Measurements from ENCODE around the gene UNC13D. TPM values are rescaled to one million over a fixed set of nuclear protein-coding genes. Genes with fewer than 3 reads are reported as not detected.

Gene UNC13D
- total and polyA plus RNA-seq, 2 of the 4 experiments (the other 2 are of a cell fraction) = under 0.01 to 0.31 TPM

- peak overlapping the region; percentile 90 for H2AK9ac ChIP-seq (replicated peaks; ENCODE audit: low read depth, low read length, poor library complexity)
- peak overlapping the region; percentile 62 for H3K4ac ChIP-seq (ENCODE audit: low read depth, low read length)
- H3K79me1 ChIP-seq (ENCODE audit: low read depth in 1 of 2, low read length in 2 of 2) = peaks cover 6 to 28% of the 10 kb centered on the region in 2 experiments; a peak in 3 of 4 replicates
- H3K18ac ChIP-seq (ENCODE audit: low read depth, low read length) = no peak overlapping the region
- TF ChIP-seq CTCF (conservative IDR thresholded peaks at IDR 0.05; ENCODE audit: low read depth, low read length) = peak; percentile 57; the same call in 1 of the 2 replicates
- TF ChIP-seq SMC3 (IDR thresholded peaks at IDR 0.05; ENCODE audit: low read depth, low read length) = peak; percentile 31
- 0 out of 2 replicates have a peak, but pooled peaks have one; percentile 7 for TF ChIP-seq USF2 (IDR thresholded peaks at IDR 0.05; ENCODE audit: low read depth, low read length)
- no peak for TF ChIP-seq RCOR1 (IDR thresholded peaks at IDR 0.05; ENCODE audit: insufficient replicate concordance, low read length)
- TF ChIP-seq RAD21 (IDR thresholded peaks at IDR 0.05; ENCODE audit: low read length) = peak; percentile 55; the same call in 1 of the 2 replicates
- H3K9ac ChIP-seq (ENCODE audit: low read depth, low read length) = peak overlapping the region; percentile 72
- no peaks in the 10 kb centered on the region for H3K27me3 ChIP-seq (ENCODE audit: control insufficient read depth, insufficient read depth, low read length)
- H3K4me3 ChIP-seq (ENCODE audit: insufficient read depth, low read depth, low read length) = peak overlapping the region; percentile 68
- H2BK5ac ChIP-seq (ENCODE audit: low read depth, low read length, poor library complexity, severe bottlenecking) = peak overlapping the region; percentile 35
- H3K9me3 ChIP-seq (ENCODE audit: control insufficient read depth, insufficient read depth, low read length) = no peaks in the 10 kb centered on the region
- ChIA-PET POLR2A (ENCODE audit: unreplicated experiment) (interaction anchor here (1.5 kb wide), 1 partner anchor 76 kb away, joined by 6 read pairs; a partner anchor contains a TSS), CTCF (interaction anchor here (1.1 to 2.1 kb wide), 5 partner anchors 19 to 158 kb away, joined by 3 to 9 read pairs (median 5); no protein-coding TSS in a partner anchor)
- intact Hi-C loops (cut with micrococcal nuclease) (no loop called here), dilution Hi-C loops (cut with HindIII; ENCODE audit: low sequenced_read_pairs, unreplicated experiment) (no loop called here), in situ Hi-C loops (cut with MboI; ENCODE audit: low sequenced_read_pairs) (no loop called here)
- no peak for ATAC-seq (ENCODE audit: low read depth)
- peak overlapping the region; percentile 6 for H2BK120ac ChIP-seq (ENCODE audit: low read depth, low read length)
- peak overlapping the region; percentile 40 for H4K91ac ChIP-seq (ENCODE audit: insufficient read depth, low read depth, low read length)
- H3K56ac ChIP-seq (ENCODE audit: extremely low read depth, insufficient read depth, low read length) = 0 out of 2 replicates have a peak overlapping the region, but pooled peaks have one; percentile 2
- H3K14ac ChIP-seq (replicated peaks; ENCODE audit: low read depth, low read length) = no peak overlapping the region; the same call in 1 of the 2 replicates
- H4K20me1 ChIP-seq (ENCODE audit: insufficient read depth, low read length) = peaks cover 5% of the 10 kb centered on the region; the same call in 1 of the 2 replicates
- H2AK5ac ChIP-seq (ENCODE audit: low read depth, low read length) = peak overlapping the region; percentile 31; the same call in 1 of the 2 replicates
- peak overlapping the region; percentile 19 for H3K23ac ChIP-seq (ENCODE audit: low read depth, low read length)
- peak; percentile 31 for DNase-seq
- H2BK15ac ChIP-seq (ENCODE audit: low read depth, low read length) = peak overlapping the region; percentile 82; the same call in 2 of the 3 replicates
- H3K27ac ChIP-seq (ENCODE audit: insufficient read depth, low read length) = peak overlapping the region; percentile 70
- H3K4me2 ChIP-seq (ENCODE audit: low read depth, low read length) = peak overlapping the region; percentile 78
- 5% methylated on average over 8 of the region's 24 CpGs; no CpG with 5 or more reads in 1 of the 2 experiments for WGBS, 2 experiments (ENCODE audit: extremely low coverage in 2 of 2, insufficient read length in 1 of 2)
- H3K4me1 ChIP-seq (ENCODE audit: control insufficient read depth, insufficient read depth, low read length) = peaks cover 11% of the 10 kb centered on the region
- H4K5ac ChIP-seq (ENCODE audit: low read depth, low read length) = 0 out of 2 replicates have a peak overlapping the region, but pooled peaks have one; percentile 2
- no TSS peak for BruUV-seq (replicated peaks)
- H3K9me1 ChIP-seq (ENCODE audit: insufficient read depth, low read length) = peaks cover 7% of the 10 kb centered on the region
- H2AFZ ChIP-seq (replicated peaks; ENCODE audit: low read length, poor library complexity) = peak overlapping the region; percentile 94
- H2BK20ac ChIP-seq (ENCODE audit: low read depth, low read length) = no peak overlapping the region
- peak overlapping the region; percentile 75 to 77; a peak in 3 of 4 replicates for H4K8ac ChIP-seq (ENCODE audit: low read depth in 2 of 2, low read length in 2 of 2)
- peaks cover 4% of the 10 kb centered on the region for H3K36me3 ChIP-seq (ENCODE audit: control insufficient read depth, insufficient read depth, low read length)
Measured at GRCh38 chr17:75856062-75856756, 12.0 kb upstream of the UNC13D start.

All from IMR-90 (cell line).